IMR-90 (cell line): ENCODE measurements around the gene PIP4P1. TPM values are rescaled to one million over a fixed set of nuclear protein-coding genes. Genes with fewer than 3 reads are reported as not detected.

Experiments used
- ATAC-seq: fragments of 200-7000 bp; cut with Tn5 transposase; 2 replicates; pipeline ENCODE4 v1.9.1; 2020; ENCODE audit warnings: low read depth, mild to moderate bottlenecking, moderate library complexity
- BruUV-seq: library from RNA; stranded (reverse); fragments of 400-500 nt; replicated peaks from 2 replicates; lab custom pipeline; 2021; lab: Mats Ljungman, UMichigan
- CTCF ChIA-PET: fragments of 300-600 bp; formaldehyde crosslinking; extraction: SDS; loops from one replicate; lab custom pipeline; 2021; ENCODE audit warnings: antibody characterized with exemption; lab: Yijun Ruan, JAX
- POLR2A ChIA-PET: fragments of 300-600 bp; sonication (Branson Sonifier 250); formaldehyde crosslinking; loops from one replicate; lab custom pipeline; 2022; ENCODE audit warnings: antibody characterized with exemption; ENCODE audit not compliant: unreplicated experiment; lab: Charles Lee
- DNase-seq: peaks from one replicate; pipeline ENCODE4 v3.0.0; 2013
- H2AFZ ChIP-seq: replicated peaks from 2 replicates; pipeline ENCODE3; 2013; ENCODE audit warnings: low read length, mild to moderate bottlenecking; ENCODE audit not compliant: poor library complexity
- H2AK5ac ChIP-seq: 2 replicates; pipeline ENCODE4 v1.6.1; 2013; ENCODE audit warnings: low read depth, low read length, inconsistent platforms
- H2AK9ac ChIP-seq: replicated peaks from 2 replicates; pipeline ENCODE3; 2013; ENCODE audit warnings: mild to moderate bottlenecking, low read depth, low read length, moderate library complexity; ENCODE audit not compliant: poor library complexity
- H2BK120ac ChIP-seq: 2 replicates; pipeline ENCODE4 v1.6.1; 2013; ENCODE audit warnings: low read depth, low read length, inconsistent platforms
- H2BK15ac ChIP-seq: 3 replicates; pipeline ENCODE4 v1.6.1; 2013; ENCODE audit warnings: low read depth, low read length, inconsistent platforms
- H2BK20ac ChIP-seq: 2 replicates; pipeline ENCODE4 v1.6.1; 2013; ENCODE audit warnings: low read depth, mild to moderate bottlenecking, inconsistent platforms, low read length, moderate library complexity
- H2BK5ac ChIP-seq: 2 replicates; pipeline ENCODE4 v1.6.1; 2013; ENCODE audit warnings: mild to moderate bottlenecking, low read depth, low read length, inconsistent platforms; ENCODE audit not compliant: poor library complexity, severe bottlenecking
- H3K14ac ChIP-seq: replicated peaks from 2 replicates; pipeline ENCODE4 v1.6.1; 2013; ENCODE audit warnings: low read depth, low read length, inconsistent platforms
- H3K18ac ChIP-seq: 2 replicates; pipeline ENCODE4 v1.6.1; 2013; ENCODE audit warnings: low read depth, low read length, control low read depth
- H3K23ac ChIP-seq: 2 replicates; pipeline ENCODE4 v1.6.1; 2013; ENCODE audit warnings: low read depth, low read length, inconsistent platforms
- H3K27ac ChIP-seq: 2 replicates; pipeline ENCODE4 v1.5.1; 2013; ENCODE audit warnings: mild to moderate bottlenecking, control low read depth, low read length; ENCODE audit not compliant: insufficient read depth
- H3K27me3 ChIP-seq: 2 replicates; pipeline ENCODE4 v1.6.1; 2013; ENCODE audit warnings: low read length; ENCODE audit not compliant: control insufficient read depth, insufficient read depth
- H3K36me3 ChIP-seq: 2 replicates; pipeline ENCODE4 v1.6.1; 2013; ENCODE audit warnings: low read length, mixed read lengths; ENCODE audit not compliant: control insufficient read depth, insufficient read depth
- H3K4ac ChIP-seq: 2 replicates; pipeline ENCODE4 v1.6.1; 2013; ENCODE audit warnings: low read depth, low read length, inconsistent platforms
- H3K4me1 ChIP-seq: 2 replicates; pipeline ENCODE4 v1.6.1; 2013; ENCODE audit warnings: low read length, mixed read lengths; ENCODE audit not compliant: control insufficient read depth, insufficient read depth
- H3K4me2 ChIP-seq: 2 replicates; pipeline ENCODE4 v1.6.1; 2013; ENCODE audit warnings: low read depth, mild to moderate bottlenecking, control low read depth, low read length, moderate library complexity
- H3K4me3 ChIP-seq: 2 replicates; pipeline ENCODE4 v1.5.1; 2013; ENCODE audit warnings: low read depth, mild to moderate bottlenecking, control low read depth, low read length, moderate library complexity; ENCODE audit not compliant: insufficient read depth
- H3K56ac ChIP-seq: 2 replicates; pipeline ENCODE4 v1.6.1; 2013; ENCODE audit warnings: low read length, inconsistent platforms; ENCODE audit not compliant: insufficient read depth; ENCODE audit errors: extremely low read depth
- H3K79me1 ChIP-seq, 2 experiments: 2 replicates each; pipeline ENCODE4 v1.6.1; 2013; ENCODE audit warnings: low read length in 2 of 2, inconsistent platforms in 1 of 2, low read depth in 1 of 2
- H3K9ac ChIP-seq: 2 replicates; pipeline ENCODE4 v1.6.1; 2013; ENCODE audit warnings: low read depth, low read length, control low read depth
- H3K9me1 ChIP-seq: 2 replicates; pipeline ENCODE4 v1.6.1; 2013; ENCODE audit warnings: low read length, inconsistent platforms; ENCODE audit not compliant: insufficient read depth
- H3K9me3 ChIP-seq: 2 replicates; pipeline ENCODE4 v1.6.1; 2013; ENCODE audit warnings: low read length; ENCODE audit not compliant: control insufficient read depth, insufficient read depth
- H4K20me1 ChIP-seq: 2 replicates; pipeline ENCODE4 v1.6.1; 2013; ENCODE audit warnings: low read length, inconsistent platforms; ENCODE audit not compliant: insufficient read depth
- H4K5ac ChIP-seq: 2 replicates; pipeline ENCODE4 v1.6.1; 2013; ENCODE audit warnings: mild to moderate bottlenecking, low read depth, low read length, control low read depth
- H4K8ac ChIP-seq, 2 experiments: 2 replicates each; pipeline ENCODE4 v1.6.1; 2013; ENCODE audit warnings: low read depth in 2 of 2, low read length in 2 of 2, control low read depth in 1 of 2, inconsistent platforms in 1 of 2
- H4K91ac ChIP-seq: 2 replicates; pipeline ENCODE4 v1.6.1; 2013; ENCODE audit warnings: low read depth, low read length, inconsistent platforms; ENCODE audit not compliant: insufficient read depth
- MAFK ChIP-seq: IDR thresholded peaks from 2 replicates; pipeline ENCODE4 v1.6.1; 2012; ENCODE audit warnings: low read depth, low read length, improper control_type of control experiment
- NFE2L2 ChIP-seq: fragments of 150-350 bp; IDR thresholded peaks from 2 replicates; pipeline ENCODE4 v1.6.1; 2016; ENCODE audit warnings: low read depth, mild to moderate bottlenecking, low read length
- SMC3 ChIP-seq: fragments of 150-350 bp; IDR thresholded peaks from 2 replicates; pipeline ENCODE4 v1.6.1; 2016; ENCODE audit warnings: low read depth, mild to moderate bottlenecking, antibody characterized with exemption, low read length, moderate library complexity
- WGBS, 2 experiments: methylation state at CpG; one replicate each; pipeline versions ENCODE4 v1.1.5 to v1.1.7; 2013; ENCODE audit warnings: missing lambda C conversion rate in 2 of 2; ENCODE audit not compliant: insufficient read length in 1 of 2; ENCODE audit errors: extremely low coverage in 2 of 2; 5-methylcytosine and 5-hydroxymethylcytosine counted together
- dilution Hi-C: fragments of 300-500 bp; cut with HindIII; formaldehyde crosslinking; loops from one replicate; pipeline ENCODE4 v1.14.3; 2018; ENCODE audit warnings: low sequenced_read_pairs; ENCODE audit not compliant: unreplicated experiment
- in situ Hi-C: fragments of 300-500 bp; cut with MboI; formaldehyde crosslinking; loops from 3 replicates; pipeline ENCODE4 v1.14.3; 2019; ENCODE audit warnings: low sequenced_read_pairs, inconsistent platforms, mixed read lengths
- intact Hi-C: fragments of 100-400 bp; cut with micrococcal nuclease; formaldehyde crosslinking; loops from 2 replicates; pipeline ENCODE4 v1.10.0; 2022
- polyA plus RNA-seq, 3 experiments: library from polyadenylated mRNA; depleted of rRNA; stranded (reverse); fragments of >200 nt; gene quantifications; 2 replicates each; pipeline ENCODE4 v1.2.3, GENCODE V29; 2012; ENCODE audit warnings: low replicate concordance in 1 of 3
- total RNA-seq: library from RNA; depleted of rRNA; stranded (reverse); fragments of >200 nt; gene quantifications from 2 replicates; pipeline ENCODE4 v1.2.3, GENCODE V29; 2012

PIP4P1 gene
- total and polyA plus RNA-seq, 2 of the 4 experiments (the other 2 are of a cell fraction) = 15.2 to 27.8 TPM

DNA sequence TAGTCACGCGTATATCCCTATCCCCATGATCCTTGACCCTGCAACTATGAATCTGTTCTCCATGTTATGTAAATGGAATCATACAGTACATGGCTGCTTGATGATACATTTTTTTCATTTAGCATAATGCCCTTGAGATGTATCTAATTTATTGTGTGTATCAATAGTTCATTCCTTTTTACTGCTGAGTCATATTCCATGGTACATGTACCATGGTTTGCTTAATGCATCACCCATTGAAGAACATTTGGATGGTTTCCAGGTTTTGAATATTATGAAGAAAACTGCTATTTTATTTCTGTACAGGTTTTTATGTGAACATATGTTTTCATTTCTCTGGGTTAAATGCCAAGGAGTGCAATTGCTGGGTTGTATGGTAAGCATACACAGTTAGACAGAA, 40.1 kb upstream of the PIP4P1 start:
- Histone ChIP-seq H3K9me3 (no peaks in the 10 kb centered on the region), H3K4ac (no peak overlapping the region), H3K56ac (no peak overlapping the region), H3K79me1 (no peaks in the 10 kb centered on the region), H3K4me3 (no peak overlapping the region), H3K14ac (no peak overlapping the region), H3K9ac (no peak overlapping the region), H3K4me2 (no peak overlapping the region), H2BK120ac (no peak overlapping the region), H2BK15ac (no peak overlapping the region), H3K27ac (no peak overlapping the region), H3K9me1 (no peaks in the 10 kb centered on the region), H3K18ac (no peak overlapping the region), H3K36me3 (no peaks in the 10 kb centered on the region), H2BK20ac (no peak overlapping the region), H2AFZ (no peak overlapping the region), H3K23ac (no peak overlapping the region), H4K91ac (no peak overlapping the region), H4K8ac (no peak overlapping the region), H2AK9ac (no peak overlapping the region), H2AK5ac (no peak overlapping the region), H3K4me1 (no peaks in the 10 kb centered on the region), H4K20me1 (no peaks in the 10 kb centered on the region), H3K27me3 (no peaks in the 10 kb centered on the region), H4K5ac (no peak overlapping the region), H2BK5ac (no peak overlapping the region)
- ChIA-PET CTCF (no interaction called here), POLR2A (no interaction called here)
- no TSS peak for BruUV-seq
- WGBS, 2 experiments = no CpG with 5 or more reads among the region's 2 CpGs
- intact Hi-C loops = no loop called here
- dilution Hi-C loops = no loop called here
- ATAC-seq (no peak), DNase-seq (peak; percentile 25)
- in situ Hi-C loops = no loop called here
- TF ChIP-seq MAFK (peak; percentile 19; the same call in 1 of the 2 replicates), NFE2L2 (peak; percentile 67), SMC3 (no peak)
